ENCODE results near the gene PTPRG. TPM values are rescaled to one million over a fixed set of nuclear protein-coding genes. Genes with fewer than 3 reads are reported as not detected.

Gene PTPRG
- total RNA-seq, 3 donors from 2014 or later (not counting 1 experiment from before 2014, with no cell fraction given): 1.0 to 2.9 (median 2.5) TPM

- Histone ChIP-seq H3K9me3 (ENCODE audit: control insufficient read depth, insufficient read depth, low read length) (no peaks in the 10 kb centered on the region), H3K4me1 (ENCODE audit: control insufficient read depth, insufficient read depth, low read length) (no peaks in the 10 kb centered on the region), H3K36me3 (ENCODE audit: control insufficient read depth, insufficient read depth, low read length) (no peaks in the 10 kb centered on the region), H3K27ac (ENCODE audit: low read length) (no peak overlapping the region), H3K27me3 (ENCODE audit: control insufficient read depth, insufficient read depth, low read length) (no peaks in the 10 kb centered on the region), H3K4me3 (ENCODE audit: low read length) (no peak overlapping the region)
- no peak for ATAC-seq
- no peak overlapping the region for H3K27ac Mint-ChIP-seq
- H3K36me3 Mint-ChIP-seq: no peaks in the 10 kb centered on the region
- no peaks in the 10 kb centered on the region for H3K9me3 Mint-ChIP-seq
- H3K4me1 Mint-ChIP-seq: no peaks in the 10 kb centered on the region
- H3K4me3 Mint-ChIP-seq: no peak overlapping the region
- no peak for TF ChIP-seq CTCF (IDR thresholded peaks at IDR 0.05)
- DNase-seq: no peak
- WGBS (ENCODE audit: insufficient coverage): 75% methylated on average over 6 of the region's 7 CpGs
- intact Hi-C loops (cut with micrococcal nuclease): no loop called here
- no peaks in the 10 kb centered on the region for H3K27me3 Mint-ChIP-seq (ENCODE audit: low read depth in 2 of 2)
Observed at GRCh38 chr3:61580982-61581643, 19.7 kb downstream of the PTPRG start.

- Histone ChIP-seq H3K4me1 (ENCODE audit: control insufficient read depth, insufficient read depth, low read length) (no peaks in the 10 kb centered on the region), H3K4me3 (ENCODE audit: low read length) (no peak overlapping the region), H3K36me3 (ENCODE audit: control insufficient read depth, insufficient read depth, low read length) (no peaks in the 10 kb centered on the region), H3K27ac (ENCODE audit: low read length) (no peak overlapping the region), H3K9me3 (ENCODE audit: control insufficient read depth, insufficient read depth, low read length) (no peaks in the 10 kb centered on the region), H3K27me3 (ENCODE audit: control insufficient read depth, insufficient read depth, low read length) (no peaks in the 10 kb centered on the region)
- H3K36me3 Mint-ChIP-seq: no peaks in the 10 kb centered on the region
- ATAC-seq: no peak
- no peaks in the 10 kb centered on the region for H3K4me1 Mint-ChIP-seq
- no peaks in the 10 kb centered on the region for H3K27me3 Mint-ChIP-seq (ENCODE audit: low read depth in 2 of 2)
- H3K27ac Mint-ChIP-seq: no peak overlapping the region
- no peaks in the 10 kb centered on the region for H3K9me3 Mint-ChIP-seq
- no peak overlapping the region for H3K4me3 Mint-ChIP-seq
- TF ChIP-seq CTCF (IDR thresholded peaks at IDR 0.05): no peak
- intact Hi-C loops (cut with micrococcal nuclease): no loop called here
- DNase-seq: no peak
- 100% methylated on average over 3 of the region's 4 CpGs for WGBS (ENCODE audit: insufficient coverage)
Observed at GRCh38 chr3:61582287-61582686, 20.9 kb downstream of the PTPRG start.

GRCh38 chr3:61582846-61583245, 21.5 kb downstream of the PTPRG start:
- no peaks in the 10 kb centered on the region for H3K27me3 ChIP-seq (ENCODE audit: control insufficient read depth, insufficient read depth, low read length)
- Mint-ChIP-seq H3K9me3 (no peaks in the 10 kb centered on the region), H3K4me1 (no peaks in the 10 kb centered on the region), H3K36me3 (no peaks in the 10 kb centered on the region), H3K27me3 (ENCODE audit: low read depth in 2 of 2) (no peaks in the 10 kb centered on the region), H3K4me3 (no peak overlapping the region), H3K27ac (no peak overlapping the region)
- H3K9me3 ChIP-seq (ENCODE audit: control insufficient read depth, insufficient read depth, low read length): no peaks in the 10 kb centered on the region
- DNase-seq (no peak), ATAC-seq (no peak)
- intact Hi-C loops (cut with micrococcal nuclease): no loop called here
- H3K4me1 ChIP-seq (ENCODE audit: control insufficient read depth, insufficient read depth, low read length): no peaks in the 10 kb centered on the region
- TF ChIP-seq CTCF (IDR thresholded peaks at IDR 0.05): no peak
- 93% methylated on average over 4 of the region's 4 CpGs for WGBS (ENCODE audit: insufficient coverage)
- H3K4me3 ChIP-seq (ENCODE audit: low read length): no peak overlapping the region
- H3K27ac ChIP-seq (ENCODE audit: low read length): no peak overlapping the region
- H3K36me3 ChIP-seq (ENCODE audit: control insufficient read depth, insufficient read depth, low read length): no peaks in the 10 kb centered on the region

Data from natural killer cell (primary cell).